ENCODE results near the gene RNF115.
"Not testable (repeated sequence)": the region's sequence is repeated elsewhere in the genome, so short reads cannot be mapped to it uniquely, and the experiment has no call there.

The RNF115 gene

DNA sequence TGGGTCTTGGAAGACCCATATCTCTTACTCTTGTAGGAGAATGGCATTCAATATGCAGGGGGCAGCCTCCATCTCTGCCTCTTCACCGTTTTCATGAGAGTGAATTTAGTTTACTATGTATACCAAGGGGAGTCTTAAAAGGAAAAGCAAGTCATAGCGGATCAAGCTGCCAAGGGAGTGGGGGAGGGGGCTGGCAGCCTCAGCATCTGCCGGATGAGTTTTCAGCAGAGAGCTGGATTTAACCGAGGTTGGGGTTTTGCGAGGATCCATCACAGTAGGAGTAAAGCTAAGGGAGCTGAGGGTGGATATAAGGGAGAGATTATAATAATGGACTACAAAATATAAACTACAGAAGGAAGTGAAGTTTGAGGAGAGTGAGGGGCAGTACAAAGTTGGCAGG lies 94.7 kb downstream of the RNF115 start:
- no peak for DNase-seq

DNA sequence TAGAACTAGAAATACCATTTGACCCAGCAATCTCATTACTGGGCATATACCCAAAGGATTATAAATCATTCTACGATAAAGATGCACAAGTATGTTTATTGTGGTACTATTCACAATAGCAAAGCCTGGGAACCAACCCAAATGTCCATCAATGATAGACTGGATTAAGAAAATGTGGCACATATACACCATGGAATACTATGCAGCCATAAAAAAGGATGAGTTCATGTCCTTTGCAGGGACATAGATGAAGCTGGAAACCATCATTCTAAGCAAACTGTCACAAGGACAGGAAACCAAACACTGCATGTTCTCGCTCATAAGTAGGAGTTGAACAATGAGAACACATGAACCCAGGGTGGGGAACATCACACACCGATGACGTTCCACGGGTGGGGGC lies 97.7 kb downstream of the RNF115 start:
- not testable (repeated sequence) for DNase-seq

DNA sequence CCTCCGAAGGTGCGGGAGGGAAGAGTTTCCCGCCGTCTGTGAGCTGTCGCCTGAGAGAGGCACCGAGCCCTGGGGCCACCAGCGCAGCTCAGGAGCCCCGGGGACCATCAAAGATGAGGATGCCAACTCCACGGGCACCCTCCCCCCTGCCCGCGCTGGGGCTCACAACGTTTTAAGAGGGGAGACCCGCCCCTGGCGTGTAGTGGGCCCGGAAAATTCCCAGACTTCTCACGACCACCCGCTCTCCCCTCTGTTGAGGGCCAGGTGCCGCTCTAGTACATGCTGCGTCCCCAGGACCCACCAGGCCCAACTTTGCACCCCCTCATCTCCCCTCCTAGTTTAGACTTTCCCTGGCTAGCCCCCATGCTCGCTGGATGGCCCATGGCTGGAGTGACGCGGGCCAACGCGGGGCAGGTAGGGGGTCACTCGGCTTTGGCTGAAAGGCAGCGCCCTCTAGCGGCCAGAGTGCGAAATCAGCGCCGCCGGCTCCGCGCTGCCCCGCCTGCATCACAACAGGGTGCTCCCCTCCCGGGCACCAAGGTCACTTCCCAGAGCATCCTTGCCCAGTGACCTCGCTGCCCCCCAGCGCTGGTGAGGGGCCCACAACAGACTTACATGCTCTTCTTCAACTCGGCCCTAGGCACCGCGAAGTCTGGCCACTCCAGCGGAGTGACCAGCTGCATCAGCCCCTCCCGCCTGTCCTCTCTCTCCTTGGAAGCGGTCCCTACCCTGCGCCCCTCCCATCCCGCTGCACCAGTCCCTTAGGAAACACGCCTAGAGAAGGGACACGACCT lies 102.8 kb downstream of the RNF115 start:
- peak; percentile 39 for DNase-seq

DNA sequence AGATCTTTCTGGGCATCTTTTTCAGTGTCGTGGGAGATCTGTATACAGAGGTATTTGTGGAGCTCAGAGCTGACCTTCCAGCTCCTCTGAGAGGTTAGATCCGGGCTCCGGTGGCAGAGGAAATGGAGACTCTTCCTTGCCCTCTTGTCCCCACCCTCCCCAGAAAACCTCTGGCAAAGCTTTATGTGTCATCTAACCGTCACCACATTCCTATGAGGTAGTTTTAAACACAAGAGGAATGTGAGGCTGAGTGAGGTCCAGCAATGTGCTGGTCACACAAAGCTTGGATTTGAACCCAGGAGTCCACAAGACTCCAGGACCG lies 103.4 kb downstream of the RNF115 start:
- DNase-seq, result no peak

DNA sequence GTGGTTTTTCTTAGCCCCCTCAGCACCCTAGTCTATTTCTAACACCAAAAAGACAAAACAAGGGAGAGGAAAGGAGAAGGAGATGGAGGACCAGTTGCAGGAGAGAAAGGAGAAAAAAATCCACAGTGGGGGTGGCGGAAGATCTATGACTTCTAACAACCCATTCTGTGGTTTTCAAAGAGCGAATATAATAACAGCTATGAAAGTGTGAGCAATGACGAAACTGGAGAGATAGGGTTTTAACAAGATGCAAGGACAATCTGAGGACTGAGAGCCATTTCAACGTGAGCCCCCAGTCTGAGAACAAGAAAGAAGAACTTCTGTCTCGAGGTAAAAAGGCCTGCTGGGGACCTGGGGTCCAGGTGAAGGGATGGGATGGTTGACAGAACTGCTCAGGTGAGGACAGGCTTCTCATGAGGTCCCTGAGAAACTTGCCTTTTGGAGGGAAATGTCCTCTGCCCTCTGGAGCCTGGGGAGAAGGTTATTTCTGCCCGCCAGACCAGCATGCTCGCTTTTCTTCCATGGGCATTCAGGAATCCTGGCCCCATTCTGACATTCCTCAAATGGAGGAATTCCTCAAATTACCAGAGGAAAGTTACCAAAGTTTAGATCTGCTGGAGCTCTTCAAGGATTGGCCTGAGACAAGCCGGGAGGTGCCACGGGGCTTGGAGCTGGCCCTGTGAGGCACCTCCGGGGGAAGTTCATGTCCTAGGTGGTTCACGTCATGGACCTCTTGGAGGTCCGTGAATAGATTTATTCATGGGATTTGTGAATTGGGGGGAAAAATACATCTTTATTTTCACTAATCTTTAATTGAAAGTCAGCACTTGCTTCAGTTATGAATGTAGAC lies 104.4 kb downstream of the RNF115 start, which contains the start of gene CD160:
CD160 (plus strand) TSS at position 270 of the 850 bp plus-strand sequence. CDS start 8,829 bp downstream, outside the sequence.
- no peak for DNase-seq

DNA sequence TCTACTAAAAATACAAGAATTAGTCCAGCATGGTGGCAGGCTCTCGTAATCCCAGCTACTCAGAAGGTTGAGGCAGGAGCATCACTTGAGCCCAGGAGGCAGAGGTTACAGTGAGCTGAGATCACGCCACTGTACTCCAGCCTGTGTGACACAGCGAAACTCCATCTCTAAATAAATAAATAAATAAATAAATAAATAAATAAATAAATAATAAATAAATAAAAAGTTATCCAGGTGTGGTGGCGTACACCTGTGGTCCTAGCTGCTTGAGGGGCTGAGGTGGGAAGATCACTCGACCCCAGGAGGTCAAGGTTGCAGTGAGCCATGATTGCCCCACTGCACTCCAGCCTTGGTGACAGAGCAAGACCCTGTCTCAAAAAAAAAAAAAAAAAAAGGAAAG lies 105.4 kb downstream of the RNF115 start:
- DNase-seq, result not testable (repeated sequence)

DNA sequence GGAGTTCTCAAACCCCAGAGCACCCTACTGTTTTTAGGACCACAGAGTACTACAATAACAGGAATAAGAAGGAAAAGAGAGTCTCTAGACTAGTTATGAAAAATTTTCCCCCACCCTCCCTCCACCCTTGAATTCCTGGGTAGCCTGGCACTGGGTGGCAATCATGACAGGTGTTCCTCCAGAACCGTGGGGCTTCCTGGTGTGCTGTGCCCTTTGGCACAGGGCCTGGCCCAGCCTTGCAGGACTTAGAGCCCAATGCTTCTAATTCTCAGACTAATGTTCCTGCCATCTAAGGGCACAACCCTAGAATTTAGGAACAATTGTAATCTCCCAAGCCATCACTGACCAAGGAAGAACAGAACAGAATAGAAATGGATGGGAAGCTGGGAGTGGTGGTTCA lies 106.1 kb downstream of the RNF115 start:
- DNase-seq, result no peak

DNA sequence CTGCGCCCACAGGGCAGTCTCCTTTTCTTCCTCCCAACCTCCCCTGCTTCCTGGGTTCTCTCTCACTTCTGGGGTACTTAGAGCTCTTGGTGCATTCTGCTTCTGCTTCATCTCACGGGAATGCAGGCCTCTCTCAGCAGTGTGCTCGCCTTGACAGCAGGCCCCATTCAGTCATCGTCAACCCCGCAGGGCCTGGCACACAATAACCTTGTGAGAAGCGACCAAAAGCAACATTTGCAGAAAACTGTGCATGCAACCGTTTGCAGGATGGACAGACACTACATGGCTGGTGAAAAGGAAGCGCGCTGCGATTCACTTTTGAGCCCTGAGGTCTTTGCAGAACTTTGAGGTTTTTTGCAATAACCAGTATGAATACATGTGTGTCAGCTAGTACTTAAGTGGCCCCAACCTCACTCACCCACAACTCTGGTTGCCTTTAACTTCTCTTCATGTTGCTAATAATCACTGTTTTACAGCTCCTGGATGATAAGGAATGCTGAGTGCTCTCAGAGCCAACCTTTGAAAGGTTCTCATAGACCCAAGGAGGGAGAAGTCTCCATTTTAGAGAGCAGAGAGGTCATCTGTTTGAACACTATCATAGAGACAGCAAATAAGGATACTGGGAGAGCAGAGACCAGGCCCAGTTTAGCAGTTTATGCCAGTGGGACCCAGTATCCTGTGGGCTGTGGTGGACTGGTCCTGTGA lies 107.1 kb downstream of the RNF115 start:
- DNase-seq, result no peak

DNA sequence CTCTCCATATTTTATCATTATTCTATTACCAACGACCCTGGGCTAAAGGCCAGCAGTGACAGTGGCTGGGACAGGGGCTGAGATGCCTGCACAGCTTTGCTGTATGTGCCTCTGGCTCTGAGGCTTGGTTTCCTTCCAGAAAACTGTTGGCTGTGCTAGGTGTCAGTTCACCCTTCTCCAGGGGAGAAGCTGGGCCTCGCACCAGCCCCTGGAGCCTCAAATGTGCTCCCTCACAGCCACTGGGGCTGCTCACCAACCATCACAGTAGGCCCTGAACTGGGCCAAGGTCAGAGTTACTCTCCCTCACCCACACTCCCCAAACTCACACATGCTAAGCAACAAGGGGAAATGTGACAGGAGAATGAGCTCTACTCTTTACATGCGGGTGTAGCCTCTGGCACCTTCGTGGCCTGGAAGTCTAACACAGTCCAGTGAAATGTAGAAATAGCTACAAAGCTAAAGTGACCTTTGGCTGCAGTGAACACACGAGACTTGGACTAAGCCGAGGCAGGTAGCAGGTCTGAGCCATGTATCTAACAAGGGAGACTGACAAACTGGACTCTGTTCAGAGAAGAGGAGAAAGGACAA lies 109.3 kb downstream of the RNF115 start:
- DNase-seq, result no peak

DNA sequence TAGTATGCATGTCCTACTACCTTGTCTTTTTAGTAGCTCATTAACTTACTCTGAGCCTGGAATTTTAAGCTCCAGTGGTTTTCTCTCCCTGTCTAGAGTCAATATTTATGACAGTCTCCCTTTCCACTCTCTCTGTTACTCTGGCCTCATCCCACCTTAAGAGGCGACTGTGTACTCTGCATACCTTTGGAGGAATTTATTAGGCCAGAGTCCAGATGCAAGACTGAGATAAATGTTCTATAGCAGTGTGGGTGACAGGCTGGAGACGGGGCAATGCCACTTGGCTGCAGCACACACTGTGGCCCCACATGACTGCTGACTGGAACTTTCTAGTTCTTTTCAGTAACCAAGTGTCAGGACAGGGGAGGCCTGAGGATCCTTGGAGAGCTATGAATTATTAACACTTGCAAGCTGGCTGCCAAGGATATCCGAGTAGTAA lies 112.7 kb downstream of the RNF115 start:
- DNase-seq, result no peak

DNA sequence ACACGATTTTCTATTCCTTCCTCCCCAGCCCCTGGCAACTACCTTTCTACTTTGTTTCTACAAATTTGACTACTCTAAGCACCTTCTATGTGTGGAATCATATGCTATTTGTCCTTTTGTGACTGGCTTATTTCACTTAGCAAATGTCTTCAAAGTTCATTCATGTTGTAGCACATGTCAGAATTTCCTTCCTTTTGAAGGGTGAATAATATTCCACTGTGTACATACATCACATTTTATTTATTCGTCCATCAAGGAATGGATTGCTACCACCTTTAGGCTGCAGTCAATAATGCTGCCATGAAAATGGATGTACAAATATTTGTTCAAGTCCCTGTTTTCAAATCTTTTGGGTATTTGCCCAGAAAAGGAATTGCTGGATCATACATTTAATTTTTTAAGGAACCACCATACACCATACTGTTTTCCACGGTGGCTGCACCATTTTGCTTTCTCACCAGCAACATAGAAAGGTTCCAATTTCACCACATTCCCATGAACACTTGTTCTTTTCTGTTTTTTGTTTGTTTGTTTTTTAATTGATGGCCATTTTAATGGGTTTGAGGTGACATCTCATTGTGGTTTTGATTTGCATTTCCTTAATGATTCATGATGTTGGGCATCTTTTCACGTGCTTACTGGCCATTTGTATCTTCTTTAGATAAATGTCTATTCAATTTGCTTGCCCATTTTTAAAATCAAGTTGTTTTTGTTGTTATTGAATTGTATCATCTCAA lies 113.4 kb downstream of the RNF115 start:
- no peak for DNase-seq

DNA sequence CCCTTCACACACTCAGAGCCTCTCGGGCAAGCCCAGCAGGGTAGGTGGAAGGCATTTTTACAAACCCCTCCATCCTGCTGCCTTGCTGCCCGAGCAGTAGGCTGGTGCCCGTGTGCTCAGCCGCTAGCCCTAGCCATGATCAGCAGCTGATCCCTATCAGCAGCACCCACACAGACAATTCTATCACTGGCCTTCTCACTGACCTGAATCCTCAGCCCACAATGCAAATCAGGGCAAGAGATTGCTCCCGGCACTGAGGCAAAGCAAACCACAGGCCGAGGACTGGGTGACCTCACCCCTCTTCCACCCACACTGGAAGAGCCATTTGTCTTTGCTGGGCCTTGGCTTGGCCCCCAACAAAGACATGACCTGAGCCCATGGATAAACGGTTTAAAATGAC lies 115.8 kb downstream of the RNF115 start:
- no peak for DNase-seq

DNA sequence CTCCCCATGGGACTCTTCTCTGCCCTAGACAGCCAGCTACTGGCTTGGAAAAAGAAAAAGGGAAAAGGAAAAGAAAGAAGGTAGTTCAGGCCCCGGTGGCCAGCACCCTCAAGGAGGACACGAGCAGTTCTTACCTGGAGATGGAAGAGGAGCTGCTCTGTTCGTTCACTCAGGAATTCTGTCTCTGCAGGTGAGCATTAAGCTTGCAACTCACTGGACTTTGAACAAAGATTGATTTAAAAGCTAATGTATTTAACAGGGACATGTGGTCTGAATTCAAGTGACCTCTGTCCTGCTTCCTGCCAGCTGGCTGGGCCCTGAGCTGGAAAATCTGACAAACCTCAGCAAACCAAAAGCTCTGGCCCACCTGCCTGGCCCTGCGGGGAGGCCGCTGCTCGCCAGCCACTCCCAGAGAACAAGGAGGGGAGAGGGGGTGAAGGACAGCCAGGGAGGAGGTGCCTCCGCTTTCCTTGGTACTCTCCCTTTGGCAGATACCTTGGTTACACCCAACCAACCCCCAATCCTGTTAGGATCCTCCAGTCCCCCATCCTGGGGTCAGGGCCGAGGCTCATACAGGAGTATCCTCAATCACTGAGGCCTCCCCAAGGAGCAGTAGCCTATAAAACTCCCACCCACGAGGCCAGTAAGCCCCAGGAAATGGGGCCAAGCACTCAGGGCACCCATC lies 116.6 kb downstream of the RNF115 start, which contains the start of gene PDZK1:
PDZK1 (minus strand) TSS at position 186 of the 685 bp plus-strand sequence. CDS start 19,347 bp downstream, outside the sequence.
- no peak for DNase-seq

DNA sequence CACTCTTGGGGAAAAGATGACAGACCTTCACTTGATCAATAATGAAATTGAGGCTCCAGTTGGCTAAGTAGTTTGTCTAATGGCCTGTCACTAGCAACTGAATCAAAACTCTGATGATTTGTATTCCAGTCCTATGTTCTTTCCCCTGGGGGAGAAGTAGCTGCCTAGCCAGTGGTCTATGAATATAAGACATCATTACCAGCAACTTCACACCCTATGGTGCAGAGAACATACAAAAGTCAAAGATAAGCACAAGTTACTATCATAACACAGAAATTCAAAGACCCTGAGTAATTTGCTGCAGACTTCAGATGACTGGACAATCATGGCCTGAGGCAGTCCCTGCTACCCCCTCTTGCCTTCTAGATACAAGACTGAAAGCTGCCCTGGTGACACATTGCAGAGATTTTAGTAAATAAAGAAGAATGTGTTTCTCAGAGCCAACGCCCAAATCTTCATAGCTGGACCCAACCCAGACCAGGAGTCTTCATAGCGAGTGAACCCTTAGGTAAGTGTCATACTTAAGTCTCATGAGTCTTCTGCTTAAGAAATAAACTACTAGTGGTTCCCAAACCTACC lies 117.7 kb downstream of the RNF115 start:
- DNase-seq, result no peak

DNA sequence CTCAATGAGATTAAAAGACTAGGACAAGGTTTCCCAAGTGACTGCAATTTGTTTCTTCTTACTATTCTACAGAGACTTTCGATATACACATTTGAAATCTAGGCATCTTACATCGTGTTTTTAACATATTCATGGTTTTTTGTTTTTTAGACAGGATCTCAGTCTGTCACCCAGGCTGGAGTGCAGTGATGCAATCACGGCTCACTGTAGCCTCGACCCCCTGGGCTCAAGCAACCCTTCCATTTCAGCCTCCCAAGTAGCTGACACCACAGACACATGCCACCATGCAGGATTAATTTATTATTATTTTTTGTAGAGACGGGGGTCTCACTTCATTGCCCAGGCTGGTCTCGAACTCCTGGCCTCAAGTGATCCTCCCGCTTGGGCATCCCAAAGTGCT lies 118.3 kb downstream of the RNF115 start:
- no peak for DNase-seq

DNA sequence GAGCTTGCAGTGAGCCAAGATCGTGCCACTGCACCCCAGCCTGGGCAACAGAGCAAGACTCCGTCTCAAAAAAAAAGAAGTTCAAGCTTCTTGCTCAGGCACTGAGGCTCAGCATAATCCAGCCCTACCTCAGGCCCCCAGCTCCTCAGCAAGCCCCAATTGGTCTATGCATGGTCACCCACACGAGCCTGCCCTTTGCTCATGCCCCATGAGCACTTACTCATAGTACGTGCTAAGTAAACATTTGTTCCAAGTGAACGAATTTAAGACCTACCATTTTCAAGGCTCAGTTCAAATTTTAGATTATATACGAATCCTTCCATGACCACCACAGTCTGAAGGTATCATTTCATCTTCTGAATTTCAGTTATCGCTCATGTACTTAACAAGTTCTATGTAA lies 121.1 kb downstream of the RNF115 start:
- no peak for DNase-seq

DNA sequence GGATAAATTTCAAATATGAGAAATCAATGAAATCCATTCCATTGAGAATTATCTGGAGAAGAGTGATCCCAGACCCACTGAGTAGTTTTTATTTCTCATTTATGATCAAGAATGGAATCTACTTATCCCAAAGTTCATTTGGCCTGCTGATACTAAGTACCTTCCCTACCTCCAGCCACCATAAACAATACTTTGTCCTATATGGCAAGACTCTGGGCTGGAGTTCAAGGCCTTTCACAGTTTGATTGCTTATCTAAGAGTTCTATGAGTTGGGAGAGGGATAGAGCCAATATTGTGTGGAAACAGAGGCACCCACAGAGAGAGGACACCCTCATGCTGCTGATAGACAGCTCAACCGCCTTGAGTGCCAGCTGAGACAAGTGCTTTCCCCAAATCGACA lies 121.8 kb downstream of the RNF115 start:
- no peak for DNase-seq

DNA sequence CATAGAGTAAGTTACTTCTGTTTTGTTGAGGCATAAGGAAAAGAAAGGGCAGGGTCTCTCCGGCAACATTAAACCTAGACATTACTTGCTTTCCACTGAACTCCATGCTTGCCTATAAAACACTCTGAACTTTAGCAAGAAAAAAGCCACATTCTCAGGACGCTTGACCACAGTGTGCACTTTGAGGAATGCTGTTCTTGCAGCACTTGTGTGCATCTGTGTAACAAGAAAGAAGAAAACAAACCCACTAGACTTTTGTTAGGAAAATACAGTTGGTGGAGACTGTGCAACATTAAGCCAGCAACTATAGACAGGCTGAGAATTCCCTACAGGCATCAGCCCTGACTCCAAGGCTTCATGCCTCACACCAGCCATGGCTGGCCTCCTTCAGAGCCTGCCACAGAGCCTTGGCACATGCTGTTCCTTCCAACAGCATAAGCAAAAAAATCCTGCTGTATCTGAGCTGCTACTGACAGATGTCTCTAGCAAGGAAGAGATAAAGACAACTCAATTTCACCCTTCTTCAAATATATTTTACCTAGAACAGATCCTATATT lies 122.5 kb downstream of the RNF115 start:
- DNase-seq, result no peak

DNA sequence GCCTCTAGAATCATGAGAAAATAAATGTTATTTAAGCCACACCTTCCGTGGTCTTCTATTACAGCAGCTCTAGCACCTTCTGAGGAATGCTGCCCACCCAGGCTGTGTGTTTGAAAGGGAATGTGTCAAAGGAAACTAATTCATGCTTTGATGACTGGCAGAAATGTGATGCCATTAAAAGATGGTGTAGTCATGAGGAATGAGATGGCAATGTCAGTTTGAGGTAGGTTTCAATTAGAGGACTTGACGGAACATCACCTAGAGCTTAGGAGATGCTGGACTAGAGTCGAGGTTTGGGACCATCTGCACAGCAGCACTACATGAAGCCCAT lies 127.3 kb downstream of the RNF115 start:
- no peak for DNase-seq

DNA sequence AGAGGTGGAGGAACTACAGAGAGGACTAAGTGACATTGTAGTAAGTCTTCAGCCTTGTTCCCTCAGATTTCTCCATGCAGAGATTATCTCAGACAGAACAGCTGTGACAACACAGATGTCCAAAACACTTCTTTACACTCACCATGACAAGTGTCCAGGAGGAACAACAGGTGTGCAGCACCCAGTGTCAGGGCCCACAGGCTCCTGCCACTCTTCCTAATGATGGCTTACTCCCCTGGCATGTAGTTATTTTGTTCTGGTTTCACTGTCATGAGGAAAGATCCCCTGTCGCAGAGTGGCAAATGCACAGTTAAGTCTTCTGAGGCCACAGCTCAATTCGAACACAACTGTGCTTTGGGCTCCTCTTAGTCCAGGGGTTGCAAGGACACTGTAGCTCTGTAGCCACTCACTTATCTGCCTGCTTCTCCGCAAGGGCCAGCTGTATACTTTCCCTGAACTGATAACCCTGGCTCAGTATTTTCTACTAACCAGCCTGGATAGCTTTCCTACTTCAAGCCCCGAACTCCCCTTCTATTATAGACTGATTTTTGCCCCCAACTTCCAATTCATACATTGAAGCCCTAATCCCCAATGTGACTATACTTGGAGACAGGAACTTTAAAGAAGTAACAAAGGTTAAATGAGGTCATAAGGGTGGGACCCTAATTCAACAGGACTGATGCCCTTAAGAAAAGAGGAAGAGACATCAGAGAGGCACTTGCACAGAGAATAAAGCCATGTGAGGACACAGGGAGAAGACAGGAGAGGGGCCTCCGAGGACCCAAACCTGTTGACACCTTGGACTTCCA lies 127.9 kb downstream of the RNF115 start:
- no peak for DNase-seq

Measured in central memory CD4-positive, alpha-beta T cell (primary cell).